ENCODE results near the gene BICRAL.
"Not testable (repeated sequence)": the region's sequence is repeated elsewhere in the genome, so short reads cannot be mapped to it uniquely, and the experiment has no call there.

BICRAL gene, protein sequence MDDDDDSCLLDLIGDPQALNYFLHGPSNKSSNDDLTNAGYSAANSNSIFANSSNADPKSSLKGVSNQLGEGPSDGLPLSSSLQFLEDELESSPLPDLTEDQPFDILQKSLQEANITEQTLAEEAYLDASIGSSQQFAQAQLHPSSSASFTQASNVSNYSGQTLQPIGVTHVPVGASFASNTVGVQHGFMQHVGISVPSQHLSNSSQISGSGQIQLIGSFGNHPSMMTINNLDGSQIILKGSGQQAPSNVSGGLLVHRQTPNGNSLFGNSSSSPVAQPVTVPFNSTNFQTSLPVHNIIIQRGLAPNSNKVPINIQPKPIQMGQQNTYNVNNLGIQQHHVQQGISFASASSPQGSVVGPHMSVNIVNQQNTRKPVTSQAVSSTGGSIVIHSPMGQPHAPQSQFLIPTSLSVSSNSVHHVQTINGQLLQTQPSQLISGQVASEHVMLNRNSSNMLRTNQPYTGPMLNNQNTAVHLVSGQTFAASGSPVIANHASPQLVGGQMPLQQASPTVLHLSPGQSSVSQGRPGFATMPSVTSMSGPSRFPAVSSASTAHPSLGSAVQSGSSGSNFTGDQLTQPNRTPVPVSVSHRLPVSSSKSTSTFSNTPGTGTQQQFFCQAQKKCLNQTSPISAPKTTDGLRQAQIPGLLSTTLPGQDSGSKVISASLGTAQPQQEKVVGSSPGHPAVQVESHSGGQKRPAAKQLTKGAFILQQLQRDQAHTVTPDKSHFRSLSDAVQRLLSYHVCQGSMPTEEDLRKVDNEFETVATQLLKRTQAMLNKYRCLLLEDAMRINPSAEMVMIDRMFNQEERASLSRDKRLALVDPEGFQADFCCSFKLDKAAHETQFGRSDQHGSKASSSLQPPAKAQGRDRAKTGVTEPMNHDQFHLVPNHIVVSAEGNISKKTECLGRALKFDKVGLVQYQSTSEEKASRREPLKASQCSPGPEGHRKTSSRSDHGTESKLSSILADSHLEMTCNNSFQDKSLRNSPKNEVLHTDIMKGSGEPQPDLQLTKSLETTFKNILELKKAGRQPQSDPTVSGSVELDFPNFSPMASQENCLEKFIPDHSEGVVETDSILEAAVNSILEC

DNA sequence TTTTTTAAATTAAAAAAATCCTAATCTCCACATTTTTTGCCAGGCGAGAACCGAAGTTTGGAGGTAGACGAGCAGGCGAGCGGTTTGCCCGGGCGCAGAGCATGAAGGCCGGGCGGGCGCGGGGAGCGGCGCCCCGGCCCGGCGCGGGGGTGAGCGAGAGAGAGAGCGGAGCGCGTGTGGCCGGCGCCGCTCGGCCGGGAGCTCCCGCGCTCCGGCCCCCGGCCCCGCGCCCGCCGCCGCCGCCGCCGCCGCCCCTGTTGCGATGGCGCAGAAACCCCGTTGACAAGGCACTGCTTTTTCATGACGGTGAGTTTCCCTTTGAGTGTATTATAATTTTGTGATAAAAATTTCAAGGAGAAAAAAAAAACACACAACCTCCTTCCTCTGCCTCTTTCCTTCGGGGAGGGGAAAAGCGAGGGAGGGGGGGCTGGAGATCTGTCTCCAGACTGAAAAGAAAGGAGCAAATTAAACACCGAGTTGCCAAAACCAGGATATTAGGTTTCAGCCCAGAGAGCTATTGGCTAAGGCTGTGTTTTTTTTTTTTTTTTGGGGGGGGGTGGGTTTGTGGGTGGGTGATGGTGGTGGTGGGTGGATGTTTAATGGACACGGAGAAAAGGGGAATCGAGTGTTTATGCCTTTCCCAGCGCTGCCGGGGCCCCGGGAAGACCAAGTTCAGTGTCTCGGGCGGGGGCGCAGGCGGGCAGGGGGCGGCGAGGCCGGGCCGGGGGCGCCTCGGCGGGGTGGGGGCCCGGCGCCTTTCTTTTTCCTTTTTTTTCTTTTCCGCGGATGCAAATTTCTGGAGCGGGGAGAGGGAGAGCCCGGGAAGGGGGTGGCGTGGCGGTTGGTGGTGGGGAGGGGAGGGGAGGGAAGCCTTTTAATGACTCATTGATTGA, at the start of gene BICRAL:
TSS of gene BICRAL (plus strand) at position 257 of the 893 bp plus-strand sequence. CDS start 39,971 bp downstream, outside the sequence.
- Histone ChIP-seq H3K36me3 (replicated peaks; ENCODE audit: low read depth, low read length) (peaks cover 4% of the 10 kb centered on the region), H3K9ac (ENCODE audit: low read length) (peak within 1 kb of the TSS; percentile 93), H2AFZ (ENCODE audit: low read depth, low read length) (no peak within 1 kb of the TSS)

DNA sequence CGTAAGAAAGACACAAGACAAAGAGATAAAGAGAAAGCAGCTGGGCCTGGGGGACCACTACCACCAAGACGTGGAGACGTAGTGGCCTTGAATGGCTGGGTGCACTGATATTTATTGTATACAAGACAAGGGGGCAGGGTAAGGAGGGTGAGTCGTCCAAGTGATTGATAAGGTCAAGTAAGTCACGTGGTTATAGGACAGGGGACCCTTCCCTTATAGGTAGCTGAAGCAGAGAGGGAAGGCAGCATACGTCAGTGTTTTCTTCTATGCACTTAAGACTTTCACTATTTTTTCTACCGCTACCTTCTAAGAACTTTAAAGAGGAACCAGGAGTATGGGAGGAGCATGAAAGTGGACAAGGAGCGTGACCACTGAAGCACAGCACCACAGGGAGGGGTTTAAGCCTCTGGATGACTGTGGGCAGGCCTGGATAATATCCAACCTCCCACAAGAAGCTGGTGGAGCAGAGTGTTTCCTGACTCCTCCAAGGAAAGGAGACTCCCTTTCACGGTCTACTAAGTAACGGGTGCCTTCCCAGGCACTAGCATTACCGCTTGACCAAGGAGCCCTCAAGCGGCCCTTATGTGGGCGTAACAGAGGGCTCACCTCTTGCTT, 47.9 kb upstream of the BICRAL start:
- not testable (repeated sequence) for H2AFZ ChIP-seq (ENCODE audit: low read depth, low read length)

More for the DNA sequence above, at the start of gene BICRAL:
- no peaks in the 10 kb centered on the region for H3K27me3 ChIP-seq (ENCODE audit: low read depth, low read length)
- peak within 1 kb of the TSS; percentile 85 for H3K27ac ChIP-seq (ENCODE audit: low read length)
- H3K9me3 ChIP-seq (ENCODE audit: insufficient read depth, low read length): no peaks in the 10 kb centered on the region
- no peaks in the 10 kb centered on the region for H4K20me1 ChIP-seq (ENCODE audit: insufficient read depth, low read length)
- H3K4me2 ChIP-seq (ENCODE audit: low read length): peak within 1 kb of the TSS; percentile 77
- TF ChIP-seq EZH2phosphoT487 (IDR thresholded peaks at IDR 0.05; ENCODE audit: low read depth): no peak
- TF ChIP-seq, protein P1, sequence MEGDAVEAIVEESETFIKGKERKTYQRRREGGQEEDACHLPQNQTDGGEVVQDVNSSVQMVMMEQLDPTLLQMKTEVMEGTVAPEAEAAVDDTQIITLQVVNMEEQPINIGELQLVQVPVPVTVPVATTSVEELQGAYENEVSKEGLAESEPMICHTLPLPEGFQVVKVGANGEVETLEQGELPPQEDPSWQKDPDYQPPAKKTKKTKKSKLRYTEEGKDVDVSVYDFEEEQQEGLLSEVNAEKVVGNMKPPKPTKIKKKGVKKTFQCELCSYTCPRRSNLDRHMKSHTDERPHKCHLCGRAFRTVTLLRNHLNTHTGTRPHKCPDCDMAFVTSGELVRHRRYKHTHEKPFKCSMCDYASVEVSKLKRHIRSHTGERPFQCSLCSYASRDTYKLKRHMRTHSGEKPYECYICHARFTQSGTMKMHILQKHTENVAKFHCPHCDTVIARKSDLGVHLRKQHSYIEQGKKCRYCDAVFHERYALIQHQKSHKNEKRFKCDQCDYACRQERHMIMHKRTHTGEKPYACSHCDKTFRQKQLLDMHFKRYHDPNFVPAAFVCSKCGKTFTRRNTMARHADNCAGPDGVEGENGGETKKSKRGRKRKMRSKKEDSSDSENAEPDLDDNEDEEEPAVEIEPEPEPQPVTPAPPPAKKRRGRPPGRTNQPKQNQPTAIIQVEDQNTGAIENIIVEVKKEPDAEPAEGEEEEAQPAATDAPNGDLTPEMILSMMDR (IDR thresholded peaks at IDR 0.05; ENCODE audit: low read depth, low read length): no peak
- H3K79me2 ChIP-seq (ENCODE audit: low read length): peaks cover 46% of the 10 kb centered on the region
- peak within 1 kb of the TSS; percentile 80 for H3K4me3 ChIP-seq (ENCODE audit: low read length)
- peaks cover 48% of the 10 kb centered on the region for H3K4me1 ChIP-seq (ENCODE audit: low read length)

DNA sequence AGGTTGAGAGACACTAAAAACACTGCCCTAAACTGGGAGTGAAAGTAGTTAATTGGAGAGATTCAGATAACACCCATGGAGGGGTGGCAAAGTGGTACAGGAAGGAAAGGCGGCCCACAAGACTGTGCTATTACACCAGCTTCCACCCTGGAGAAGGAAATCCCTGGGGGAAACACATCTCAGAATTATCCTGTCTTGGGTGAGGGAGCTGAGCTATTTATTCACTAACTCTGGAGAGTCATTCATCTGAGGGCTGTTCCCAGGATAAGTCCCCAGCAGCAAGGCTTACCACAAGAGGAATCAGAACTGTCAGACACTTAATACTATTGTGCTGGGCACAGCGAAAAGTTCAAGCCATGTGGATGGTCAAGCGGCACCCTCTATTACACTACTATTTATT, 45.9 kb upstream of the BICRAL start:
- H3K79me2 ChIP-seq (ENCODE audit: low read length): no peaks in the 10 kb centered on the region
- H3K4me1 ChIP-seq (ENCODE audit: low read length): peaks cover 6% of the 10 kb centered on the region; the same call in 1 of the 2 replicates
- no peak overlapping the region for H3K4me2 ChIP-seq (ENCODE audit: low read length)
- no peak overlapping the region for H2AFZ ChIP-seq (ENCODE audit: low read depth, low read length)
- H3K27ac ChIP-seq (ENCODE audit: low read length): no peak overlapping the region
- TF ChIP-seq EZH2phosphoT487 (IDR thresholded peaks at IDR 0.05; ENCODE audit: low read depth): no peak
- TF ChIP-seq, protein P1 (IDR thresholded peaks at IDR 0.05; ENCODE audit: low read depth, low read length): no peak
- no peaks in the 10 kb centered on the region for H3K9me3 ChIP-seq (ENCODE audit: insufficient read depth, low read length)
- H3K9ac ChIP-seq (ENCODE audit: low read length): no peak overlapping the region
- H3K4me3 ChIP-seq (ENCODE audit: low read length): no peak overlapping the region
- no peaks in the 10 kb centered on the region for H4K20me1 ChIP-seq (ENCODE audit: insufficient read depth, low read length)
- no peaks in the 10 kb centered on the region for H3K36me3 ChIP-seq (replicated peaks; ENCODE audit: low read depth, low read length)
- 0 out of 2 replicates have a peak, but pooled peaks cover 2% of the 10 kb centered on the region for H3K27me3 ChIP-seq (ENCODE audit: low read depth, low read length)

More for the DNA sequence above, 47.9 kb upstream of the BICRAL start:
- H3K9ac ChIP-seq (ENCODE audit: low read length); H3K27me3 ChIP-seq (ENCODE audit: low read depth, low read length); H3K79me2 ChIP-seq (ENCODE audit: low read length); H3K4me3 ChIP-seq (ENCODE audit: low read length); H3K27ac ChIP-seq (ENCODE audit: low read length); H4K20me1 ChIP-seq (ENCODE audit: insufficient read depth, low read length); H3K4me1 ChIP-seq (ENCODE audit: low read length); H3K9me3 ChIP-seq (ENCODE audit: insufficient read depth, low read length); H3K36me3 ChIP-seq (replicated peaks; ENCODE audit: low read depth, low read length): not testable (repeated sequence)
- peak overlapping the region; percentile 16; the same call in 1 of the 2 replicates for H3K4me2 ChIP-seq (ENCODE audit: low read length)

Measured in OCI-LY3 (cell line).